Esophagus muscularis mucosa (tissue), 4 donors: Measurements from ENCODE around the gene PEX16. TPM values are rescaled to one million over a fixed set of nuclear protein-coding genes. Genes with fewer than 3 reads are reported as not detected.

Experiments
- DNase-seq: peaks from one replicate; pipeline ENCODE4 v3.0.0-alpha.2; 2017; ENCODE audit errors: extremely low spot score
- H3K27ac ChIP-seq, 4 donors: fragments of 200-600 bp; sonication (generic); replicated peaks in 1 of 4; 1 replicate in 3 of 4; 2 replicates in 1 of 4; pipeline ENCODE4 v1.5.1; 2016 to 2019; ENCODE audit warnings: mild to moderate bottlenecking in 1 of 4
- H3K27me3 ChIP-seq, 4 donors: fragments of 200-600 bp; sonication (generic); one replicate each; pipeline versions ENCODE4 v1.5.1 to v1.6.0; 2016 to 2019
- H3K36me3 ChIP-seq, 4 donors: fragments of 200-600 bp; sonication (generic); one replicate each; pipeline ENCODE4 v1.5.1; 2016 to 2019
- H3K4me1 ChIP-seq, 4 donors: fragments of 200-600 bp; sonication (generic); one replicate each; pipeline ENCODE4 v1.5.1; 2016 to 2019
- H3K4me3 ChIP-seq, 4 donors: fragments of 200-600 bp; sonication (generic); 1 replicate in 2 of 4; 2 replicates in 2 of 4; pipeline ENCODE4 v1.5.1; 2016 to 2019; ENCODE audit warnings: mild to moderate bottlenecking in 4 of 4, moderate library complexity in 1 of 4
- H3K9me3 ChIP-seq, 4 donors: fragments of 200-600 bp; sonication (generic); 1 replicate in 3 of 4; 2 replicates in 1 of 4; pipeline ENCODE4 v1.5.1; 2016 to 2019
- EP300 ChIP-seq: sonication (generic); formaldehyde crosslinking; IDR thresholded peaks from one replicate; pipeline ENCODE4 v1.6.1; 2017; ENCODE audit warnings: antibody characterized with exemption
- POLR2A ChIP-seq: fragments of 450-650 bp; IDR thresholded peaks from one replicate; pipeline ENCODE4 v1.6.1; 2017; ENCODE audit warnings: antibody characterized with exemption, moderate library complexity, mild to moderate bottlenecking, low read depth
- POLR2AphosphoS5 ChIP-seq, 2 donors: sonication (generic); formaldehyde crosslinking; IDR thresholded peaks; one replicate each; pipeline ENCODE4 v1.6.1; 2017; ENCODE audit warnings: antibody characterized with exemption in 2 of 2
- WGBS: methylation state at CpG from one replicate; pipeline ENCODE4 v1.1.5; 2018; 5-methylcytosine and 5-hydroxymethylcytosine counted together
- intact Hi-C: fragments of 100-400 bp; cut with DNase I; formaldehyde crosslinking; loops from one replicate; pipeline ENCODE4 v1.15.1; 2023
- total RNA-seq, 4 donors: library from RNA; depleted of rRNA; stranded (reverse); fragments of >200 nt; gene quantifications; one replicate each; pipeline versions ENCODE4 v1.1.0 to v1.2.1, GENCODE V29; 2016
- TF ChIP-seq, protein P1 (sequence below), 3 experiments: fragments of 200-600 bp in 2 of 3; fragments of 450-650 bp in 1 of 3; sonication (generic) in 2 of 3; IDR thresholded peaks; one replicate each; pipeline ENCODE4 v1.5.1; 2017 to 2019; ENCODE audit warnings: antibody characterized with exemption in 3 of 3, mild to moderate bottlenecking in 2 of 3, moderate library complexity in 1 of 3

PEX16 gene
- total RNA-seq, 4 donors from 2014 or later = 15.4 to 32.2 (median 23.2) TPM

DNA sequence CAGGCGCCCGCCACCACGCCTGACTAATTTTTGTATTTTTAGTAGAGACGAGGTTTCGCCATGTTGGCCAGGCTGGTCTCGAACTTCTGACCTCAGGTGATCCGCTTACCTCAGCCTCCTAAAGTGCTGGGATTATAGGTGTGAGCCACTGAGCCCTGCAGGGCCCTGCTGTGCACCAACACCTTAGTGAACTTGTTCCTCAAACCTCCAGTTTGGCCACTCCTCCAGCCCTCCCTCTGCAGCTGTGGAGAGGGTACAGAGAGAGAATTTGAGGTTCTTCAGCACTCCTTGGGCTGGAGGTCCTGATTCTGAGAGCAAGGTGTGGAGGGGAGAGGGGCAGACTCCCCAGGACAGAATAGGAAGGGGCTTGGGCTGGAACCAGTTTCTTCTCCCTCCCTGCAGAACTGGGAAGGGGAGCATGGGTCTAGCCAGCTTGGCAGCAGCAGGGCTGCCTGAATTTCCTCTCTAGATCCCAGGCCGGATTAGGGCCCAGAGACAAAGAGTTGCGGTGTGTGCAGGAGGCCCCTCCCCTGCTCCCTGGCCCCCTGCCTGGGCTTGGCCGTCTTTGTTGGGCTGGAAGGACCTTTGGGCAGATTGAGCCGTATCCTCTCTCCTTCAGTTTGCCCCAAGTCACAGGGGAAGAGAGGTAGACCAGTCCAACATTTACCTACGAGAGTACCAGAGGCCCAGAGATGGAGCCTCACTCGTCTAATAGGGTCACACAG is 2.3 kb upstream of the PEX16 start:
- Histone ChIP-seq H3K9me3 (no peaks in the 10 kb centered on the region), H3K27me3 (peaks cover 0 to 40% (median 17%) of the 10 kb centered on the region in 4 donors), H3K4me3 (no peak overlapping the region), H3K27ac (no peak overlapping the region), H3K36me3 (peaks cover 5 to 14% (median 12%) of the 10 kb centered on the region in 4 donors), H3K4me1 (peaks cover 27 to 53% (median 46%) of the 10 kb centered on the region in 4 donors)
- DNase-seq = no peak
- intact Hi-C loops = no loop called here
- no peak for TF ChIP-seq EP300
- no peak for TF ChIP-seq POLR2AphosphoS5 (IDR thresholded peaks at IDR 0.05)
- TF ChIP-seq, protein P1, sequence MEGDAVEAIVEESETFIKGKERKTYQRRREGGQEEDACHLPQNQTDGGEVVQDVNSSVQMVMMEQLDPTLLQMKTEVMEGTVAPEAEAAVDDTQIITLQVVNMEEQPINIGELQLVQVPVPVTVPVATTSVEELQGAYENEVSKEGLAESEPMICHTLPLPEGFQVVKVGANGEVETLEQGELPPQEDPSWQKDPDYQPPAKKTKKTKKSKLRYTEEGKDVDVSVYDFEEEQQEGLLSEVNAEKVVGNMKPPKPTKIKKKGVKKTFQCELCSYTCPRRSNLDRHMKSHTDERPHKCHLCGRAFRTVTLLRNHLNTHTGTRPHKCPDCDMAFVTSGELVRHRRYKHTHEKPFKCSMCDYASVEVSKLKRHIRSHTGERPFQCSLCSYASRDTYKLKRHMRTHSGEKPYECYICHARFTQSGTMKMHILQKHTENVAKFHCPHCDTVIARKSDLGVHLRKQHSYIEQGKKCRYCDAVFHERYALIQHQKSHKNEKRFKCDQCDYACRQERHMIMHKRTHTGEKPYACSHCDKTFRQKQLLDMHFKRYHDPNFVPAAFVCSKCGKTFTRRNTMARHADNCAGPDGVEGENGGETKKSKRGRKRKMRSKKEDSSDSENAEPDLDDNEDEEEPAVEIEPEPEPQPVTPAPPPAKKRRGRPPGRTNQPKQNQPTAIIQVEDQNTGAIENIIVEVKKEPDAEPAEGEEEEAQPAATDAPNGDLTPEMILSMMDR (IDR thresholded peaks at IDR 0.05) = no peak
- TF ChIP-seq POLR2A = no peak
- 85% methylated on average over 12 of the region's 13 CpGs for WGBS

- peaks cover 27 to 53% (median 47%) of the 10 kb centered on the region in 4 donors for H3K4me1 ChIP-seq
- no peaks in the 10 kb centered on the region for H3K9me3 ChIP-seq
- WGBS = 55% methylated on average over 6 of the region's 7 CpGs
- no peak for DNase-seq
- H3K36me3 ChIP-seq = peaks cover 12 to 22% (median 21%) of the 10 kb centered on the region in 4 donors
- peak overlapping the region; percentile 70 to 98 (median 78) for H3K4me3 ChIP-seq
- peaks cover 0 to 32% (median 17%) of the 10 kb centered on the region in 4 donors for H3K27me3 ChIP-seq
- H3K27ac ChIP-seq = peak overlapping the region; percentile 81 to 96 (median 92)
- no peak for TF ChIP-seq POLR2AphosphoS5 (IDR thresholded peaks at IDR 0.05)
- TF ChIP-seq, protein P1 (IDR thresholded peaks at IDR 0.05) = no peak
- TF ChIP-seq EP300 = no peak
- TF ChIP-seq POLR2A = no peak
- intact Hi-C loops = no loop called here
Observed at GRCh38 chr11:45918962-45919675, 1.4 kb upstream of the PEX16 start.

GRCh38 chr11:45918331-45918941 is 759 bp upstream of the PEX16 start:
- intact Hi-C loops = no loop called here
- peaks cover 0 to 26% (median 16%) of the 10 kb centered on the region in 4 donors for H3K27me3 ChIP-seq
- peak overlapping the region; percentile 81 to 96 (median 92) for H3K27ac ChIP-seq
- WGBS = 0% methylated on average over 30 of the region's 38 CpGs
- peaks cover 19 to 29% (median 28%) of the 10 kb centered on the region in 4 donors for H3K36me3 ChIP-seq
- H3K9me3 ChIP-seq = no peaks in the 10 kb centered on the region
- peak; percentile 83 to 94 for TF ChIP-seq POLR2AphosphoS5 (IDR thresholded peaks at IDR 0.05)
- TF ChIP-seq, protein P1 (IDR thresholded peaks at IDR 0.05) = no peak
- TF ChIP-seq POLR2A = peak; percentile 42
- peaks cover 27 to 52% (median 47%) of the 10 kb centered on the region in 4 donors for H3K4me1 ChIP-seq
- peak; percentile 96 for DNase-seq
- H3K4me3 ChIP-seq = peak overlapping the region; percentile 70 to 98 (median 78)

GRCh38 chr11:45917286-45917622 is 423 bp downstream of the PEX16 start:
- intact Hi-C loops = no loop called here
- peak overlapping the region; percentile 70 to 98 (median 78) for H3K4me3 ChIP-seq
- H3K27ac ChIP-seq = peak overlapping the region; percentile 81 to 96 (median 92)
- peaks cover 0 to 15% (median 4%) of the 10 kb centered on the region in 4 donors for H3K27me3 ChIP-seq
- no peaks in the 10 kb centered on the region for H3K9me3 ChIP-seq
- TF ChIP-seq, protein P1 (IDR thresholded peaks at IDR 0.05) = no peak
- TF ChIP-seq EP300 = no peak
- H3K4me1 ChIP-seq = peaks cover 19 to 41% (median 35%) of the 10 kb centered on the region in 4 donors
- WGBS = 26% methylated on average over 3 of the region's 16 CpGs
- peaks cover 25 to 41% (median 39%) of the 10 kb centered on the region in 4 donors for H3K36me3 ChIP-seq
- DNase-seq = no peak
